NCI-H1048 (cell line): Measurements from ENCODE around the gene BTBD6.
"Not testable (repeated sequence)": the region's sequence is repeated elsewhere in the genome, so short reads cannot be mapped to it uniquely, and the experiment has no call there.

Experiments
- DNase-seq: peaks from one replicate; lab custom pipeline; 2025; lab: John Stamatoyannopoulos, UW

BTBD6 gene

DNA sequence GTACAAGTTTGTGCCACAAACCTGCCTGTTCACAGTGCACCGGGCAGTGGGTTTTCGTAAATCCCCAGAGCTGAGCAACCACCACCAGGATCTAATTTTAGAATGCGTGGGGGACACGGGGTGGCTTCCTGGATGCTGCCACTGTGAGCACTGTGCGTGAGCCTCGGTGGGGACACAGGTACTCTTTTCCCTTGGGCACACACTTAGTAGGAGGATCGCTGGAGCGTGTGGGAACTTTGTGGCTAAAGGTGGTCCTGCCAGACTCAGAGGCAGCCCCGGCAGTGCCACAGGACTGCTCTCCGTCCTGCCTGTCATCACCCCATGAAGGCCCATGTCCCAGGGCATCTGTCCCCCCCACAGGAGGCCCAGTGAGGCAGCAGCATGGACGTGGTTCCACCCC, 21.1 kb downstream of the BTBD6 start:
- no peak for DNase-seq

DNA sequence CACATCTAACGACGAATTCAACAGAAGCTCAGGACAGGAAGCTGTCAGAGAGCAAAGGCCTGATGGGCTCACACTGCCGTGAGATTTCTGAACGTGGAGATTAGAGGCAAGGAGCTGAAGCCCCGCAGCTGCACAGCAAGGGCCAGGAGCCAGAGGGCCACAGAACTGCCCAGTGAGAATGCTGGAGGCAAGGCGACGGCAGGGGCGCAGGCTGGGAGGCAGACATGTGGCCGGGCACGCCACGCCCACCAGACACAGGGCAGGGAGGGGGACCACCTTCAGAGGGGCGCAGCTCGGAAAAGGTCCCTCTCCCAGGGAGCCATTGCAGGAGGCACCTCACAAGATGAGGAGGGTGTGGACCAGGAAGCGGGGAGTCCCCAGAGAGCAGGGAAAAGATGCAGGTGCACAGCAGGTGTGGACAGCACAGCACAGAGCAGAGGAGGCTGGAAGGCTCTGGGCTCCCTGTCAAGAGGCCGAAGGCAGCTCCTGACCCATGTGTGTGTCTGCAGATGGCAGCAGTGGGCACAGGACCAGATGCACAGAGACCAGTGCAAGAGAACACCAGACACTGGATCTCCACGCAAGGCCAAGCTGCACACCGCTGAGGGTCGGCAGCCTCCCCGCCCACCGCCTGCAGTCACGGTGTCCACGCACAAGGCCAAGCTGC, 23.0 kb downstream of the BTBD6 start:
- no peak for DNase-seq

DNA sequence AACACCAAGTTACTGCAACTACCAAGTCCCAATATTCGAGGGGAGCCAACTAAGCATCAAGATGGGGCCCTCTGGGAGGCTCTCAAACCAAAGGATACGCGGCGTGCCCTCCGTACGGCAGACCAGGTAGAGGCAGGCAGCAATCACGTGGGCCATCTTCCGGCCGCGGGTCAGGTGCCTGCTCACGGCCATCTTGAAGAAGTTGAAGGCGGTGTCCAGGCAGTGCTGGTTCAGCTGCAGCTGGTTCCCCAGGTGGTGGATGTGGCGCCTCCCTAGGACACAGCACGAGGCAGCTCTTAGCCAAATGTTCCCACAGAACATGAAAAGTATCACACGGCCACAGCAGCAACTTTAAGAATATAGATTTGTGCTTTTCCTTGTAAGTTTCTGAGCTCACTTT, 24.3 kb downstream of the BTBD6 start:
- no peak for DNase-seq

DNA sequence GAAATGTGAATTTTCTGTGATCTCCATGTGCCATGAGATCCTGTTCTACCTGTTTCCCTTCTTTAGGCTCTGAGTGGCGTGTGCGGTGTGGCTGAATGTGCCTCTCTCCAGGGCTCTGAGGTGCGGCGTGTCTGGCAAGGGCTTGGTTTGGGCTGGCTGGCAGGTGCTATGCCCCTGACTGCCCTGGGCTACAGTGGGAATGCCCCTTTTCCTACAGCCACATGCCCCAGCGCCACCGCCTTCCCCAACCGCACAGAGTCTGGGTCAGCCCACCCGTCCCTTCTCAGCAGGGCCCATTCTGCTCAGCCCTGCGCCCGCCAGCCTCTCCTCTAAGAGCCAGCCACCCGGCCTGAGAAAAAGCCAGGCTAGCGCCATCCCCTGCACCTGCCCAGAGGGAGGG, 24.7 kb downstream of the BTBD6 start:
- DNase-seq: no peak

DNA sequence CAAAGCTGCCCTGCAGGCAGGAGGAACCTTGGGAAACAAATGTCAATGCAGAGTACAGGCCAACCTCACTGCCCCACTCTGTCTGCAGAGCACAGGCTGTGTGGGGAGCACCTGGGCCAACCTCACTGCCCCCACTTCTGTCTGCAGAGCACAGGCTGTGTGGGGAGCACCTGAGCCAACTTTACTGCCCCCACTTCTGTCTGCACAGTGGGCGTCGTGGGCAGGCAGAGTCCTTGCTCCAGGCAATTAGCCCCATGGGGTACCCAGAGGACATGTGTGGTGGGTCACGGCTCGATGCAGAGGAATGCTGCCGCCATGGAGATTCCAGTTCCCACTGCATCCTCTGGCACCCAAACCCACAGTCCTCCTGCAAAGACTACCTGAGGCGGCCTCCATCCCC, 26.3 kb downstream of the BTBD6 start:
- DNase-seq: no peak

DNA sequence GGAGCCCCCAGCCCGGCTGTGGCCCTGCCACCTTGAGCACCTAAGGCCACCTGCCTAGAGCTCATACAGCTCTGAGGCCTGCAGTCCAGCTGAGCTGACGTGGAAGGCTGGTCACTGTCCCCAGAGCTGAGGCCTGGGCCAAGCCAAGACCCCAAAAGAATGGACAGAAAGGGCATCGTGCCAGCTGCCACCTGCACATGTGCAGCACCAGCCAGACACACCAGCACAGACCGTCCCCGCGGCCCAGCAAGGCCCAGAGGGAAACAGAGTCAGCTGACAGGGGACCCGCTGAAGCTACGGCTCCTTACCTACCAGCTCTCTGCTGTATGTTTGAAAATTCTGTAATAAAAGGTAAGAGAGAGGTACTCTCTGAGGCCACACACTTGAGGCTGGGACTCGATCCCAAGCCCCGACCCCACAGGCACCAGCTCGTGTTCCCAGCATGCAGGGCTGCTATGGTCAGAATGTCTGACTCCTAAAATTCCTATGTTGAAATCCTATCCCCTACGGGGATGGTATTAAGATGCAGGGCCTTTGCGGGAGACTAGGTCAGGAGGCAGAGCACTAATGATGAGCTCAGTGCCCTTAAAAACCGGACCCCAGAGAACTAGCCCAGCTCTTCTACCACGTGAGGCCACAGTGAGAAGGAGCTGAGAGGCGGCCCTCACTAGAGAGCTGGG, 27.1 kb downstream of the BTBD6 start:
- no peak for DNase-seq

DNA sequence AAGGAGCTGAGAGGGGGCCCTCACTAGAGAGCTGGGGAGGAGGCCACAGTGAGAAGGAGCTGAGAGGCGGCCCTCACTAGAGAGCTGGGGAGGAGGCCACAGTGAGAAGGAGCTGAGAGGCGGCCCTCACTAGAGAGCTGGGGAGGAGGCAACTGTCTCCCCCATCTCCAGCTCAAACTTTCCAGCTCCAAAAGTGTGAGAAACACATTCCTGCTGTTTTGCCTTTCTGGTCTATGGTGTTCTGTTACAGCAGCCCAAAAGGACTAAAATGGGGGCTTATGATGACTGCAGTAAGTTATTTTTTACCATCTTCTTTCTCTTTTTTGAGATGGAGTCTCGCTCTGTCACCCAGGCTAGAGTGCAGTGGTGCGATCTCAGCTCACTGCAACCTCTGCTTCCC, 29.1 kb downstream of the BTBD6 start:
- not testable (repeated sequence) for DNase-seq

DNA sequence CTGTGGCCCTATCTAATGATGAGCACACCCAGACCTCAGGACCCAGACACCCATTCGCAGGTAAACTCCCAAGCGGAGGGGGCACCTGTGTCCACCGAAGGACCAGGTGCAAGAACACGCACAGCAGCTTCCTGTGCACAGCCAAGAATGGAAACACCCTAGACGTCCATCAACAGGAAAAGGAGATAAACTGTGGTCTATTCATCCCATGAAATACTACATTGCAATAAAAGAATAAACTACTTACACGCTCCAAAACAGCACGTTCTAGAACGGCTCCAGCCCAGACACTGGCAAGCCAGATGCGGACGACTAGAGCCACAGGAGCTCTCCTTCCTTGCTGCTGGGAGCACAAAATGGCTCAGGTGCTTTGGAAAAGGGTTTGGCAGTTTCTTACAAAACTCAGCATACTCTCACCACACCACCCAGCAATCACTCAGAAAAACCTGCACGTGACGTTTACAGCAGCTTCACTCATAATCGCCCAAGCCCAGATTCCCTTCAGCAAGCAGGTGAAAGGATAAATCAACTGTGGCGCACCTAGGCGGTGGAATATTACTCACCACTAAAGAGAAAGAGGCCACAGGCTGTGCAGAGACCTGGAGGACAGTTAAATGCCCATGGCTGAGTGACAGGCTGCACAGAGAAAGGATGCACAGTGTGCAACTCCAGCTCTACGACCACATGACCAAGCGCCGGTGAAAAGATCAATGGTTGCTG, 31.5 kb downstream of the BTBD6 start:
- DNase-seq: no peak

DNA sequence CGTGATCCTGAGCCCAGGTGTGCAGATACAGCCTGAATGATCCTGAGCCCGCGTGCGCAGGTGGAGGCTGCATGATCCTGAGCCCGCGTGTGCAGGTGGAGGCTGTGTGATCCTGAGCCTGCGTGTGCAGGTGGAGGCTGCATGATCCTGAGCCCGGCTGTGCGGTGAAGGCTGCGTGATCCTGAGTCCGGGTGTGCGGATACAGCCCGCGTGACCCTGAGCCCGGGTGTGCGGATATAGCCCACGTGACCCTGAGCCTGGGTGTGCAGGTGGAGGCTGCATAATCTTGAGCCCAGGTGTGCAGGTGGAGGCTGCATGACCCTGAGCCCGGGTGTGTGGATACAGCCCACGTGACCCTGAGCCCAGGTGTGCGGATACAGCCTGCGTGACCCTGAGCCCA, 32.2 kb downstream of the BTBD6 start:
- DNase-seq: no peak

DNA sequence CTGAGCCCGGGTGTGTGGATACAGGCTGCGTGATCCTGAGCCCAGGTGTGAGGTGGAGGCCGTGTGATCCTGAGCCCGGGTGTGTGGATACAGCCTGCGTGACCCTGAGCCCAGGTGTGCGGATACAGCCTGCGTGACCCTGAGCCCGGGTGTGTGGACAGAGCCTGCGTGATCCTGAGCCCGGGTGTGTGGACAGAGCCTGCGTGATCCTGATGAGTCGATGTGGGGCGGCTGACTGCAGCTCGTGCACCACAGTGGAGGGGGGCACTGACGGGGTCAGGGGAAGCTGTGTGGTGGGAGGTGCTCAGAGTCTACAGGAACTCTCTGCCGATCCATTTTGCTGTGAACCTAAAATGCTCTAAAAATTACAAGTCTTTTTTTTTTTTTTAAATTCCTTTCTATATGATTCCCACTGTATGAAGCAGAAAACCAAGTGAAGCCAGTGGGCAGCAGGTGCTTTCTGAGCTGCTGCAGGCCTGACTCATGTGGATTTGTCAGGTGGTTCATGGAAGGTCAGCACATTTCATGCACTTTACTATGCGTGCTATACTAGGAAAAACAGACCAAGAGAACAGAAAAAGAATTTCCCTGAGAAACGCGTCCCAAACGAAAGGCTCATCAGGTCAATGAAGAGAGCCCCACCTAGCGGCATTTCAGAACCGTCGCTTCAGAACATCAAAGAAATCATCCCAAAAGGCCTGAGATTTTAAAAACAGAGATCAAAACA, 33.2 kb downstream of the BTBD6 start:
- DNase-seq: no peak

DNA sequence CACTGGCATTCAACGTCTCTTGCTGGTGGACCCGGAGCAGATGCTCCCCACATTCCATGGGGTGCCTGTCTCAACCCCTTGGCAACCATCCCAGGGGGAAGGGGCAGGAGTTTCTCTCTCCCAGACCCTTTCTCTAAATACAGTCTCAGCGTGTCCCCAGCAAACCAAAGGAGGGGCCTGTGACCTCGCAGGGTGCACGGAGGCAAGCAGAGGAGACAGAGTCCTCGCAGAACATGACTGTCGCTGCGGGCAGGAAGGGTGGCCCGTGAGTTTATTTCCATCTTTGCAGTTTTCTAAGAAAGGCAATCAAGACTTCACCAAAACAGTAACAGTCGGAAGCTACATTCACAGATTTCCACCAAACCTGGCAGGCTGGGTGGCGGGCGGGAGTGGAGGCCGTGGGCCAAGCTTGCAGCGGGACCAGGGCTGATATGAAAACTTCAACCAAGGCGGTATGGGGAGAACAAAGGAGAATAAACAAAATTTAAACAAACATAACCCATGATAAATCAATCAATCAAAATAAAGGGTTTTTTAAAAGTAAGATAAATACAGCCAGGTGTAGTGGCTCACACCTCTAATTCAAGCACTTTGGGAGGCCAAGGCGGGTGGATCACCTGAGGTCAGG, 33.9 kb downstream of the BTBD6 start:
- DNase-seq: no peak

DNA sequence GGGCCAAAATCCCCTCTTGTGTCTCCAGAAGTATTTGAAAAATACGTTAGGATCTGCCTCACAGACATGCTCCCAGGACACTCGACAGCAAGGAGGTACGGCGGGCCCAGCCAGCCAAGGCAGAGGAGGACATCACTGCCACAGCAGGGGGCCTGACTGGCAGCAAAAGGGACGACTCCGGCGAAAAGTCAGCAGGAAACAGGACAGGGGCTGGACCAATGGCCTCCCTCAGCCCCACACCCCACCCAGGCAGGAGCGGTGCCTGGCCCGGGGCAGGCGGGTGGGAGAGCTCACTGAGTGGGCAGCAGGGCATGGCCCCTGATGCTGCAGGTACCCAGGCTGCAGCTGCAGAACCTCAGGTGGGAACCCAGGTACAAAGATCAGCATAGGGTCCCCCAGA, 34.7 kb downstream of the BTBD6 start:
- no peak for DNase-seq

DNA sequence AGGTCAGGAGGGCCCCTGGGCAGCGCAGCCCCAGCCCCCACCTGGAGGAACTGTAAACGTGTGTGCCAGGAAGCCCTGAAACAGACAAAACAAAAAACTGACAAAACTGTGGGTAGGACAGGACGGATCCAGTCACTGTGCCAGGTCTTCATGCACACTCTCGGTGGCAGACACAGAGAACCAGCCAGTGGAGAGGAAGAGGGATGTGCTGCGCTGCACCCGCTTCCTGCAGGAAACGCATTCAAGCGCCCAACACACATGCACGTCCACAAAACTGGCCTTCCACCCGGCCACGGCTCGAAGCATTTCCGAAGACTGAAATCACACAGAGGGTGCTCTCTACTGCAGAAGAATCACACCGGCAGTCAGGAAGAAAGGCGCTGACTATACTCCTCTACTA, 35.6 kb downstream of the BTBD6 start:
- no peak for DNase-seq

DNA sequence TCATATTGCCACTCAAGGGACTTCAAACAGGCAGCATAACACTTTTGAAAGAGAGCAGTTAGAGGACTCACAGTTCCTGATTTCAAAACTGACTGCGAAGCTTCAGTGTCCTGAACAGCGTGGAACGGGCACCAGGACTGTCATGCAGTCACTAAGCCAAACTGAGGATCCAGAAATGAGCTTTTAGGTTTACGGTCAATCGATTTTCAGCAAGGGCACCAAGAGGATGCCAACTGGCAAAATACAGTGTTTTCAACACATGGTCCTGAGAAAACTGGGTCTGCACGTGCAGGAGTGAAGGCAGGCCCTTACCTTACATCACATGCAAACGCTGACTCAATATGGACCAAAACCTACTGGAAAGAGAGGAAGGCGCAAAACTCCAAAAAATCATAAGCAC, 36.8 kb downstream of the BTBD6 start:
- no peak for DNase-seq

DNA sequence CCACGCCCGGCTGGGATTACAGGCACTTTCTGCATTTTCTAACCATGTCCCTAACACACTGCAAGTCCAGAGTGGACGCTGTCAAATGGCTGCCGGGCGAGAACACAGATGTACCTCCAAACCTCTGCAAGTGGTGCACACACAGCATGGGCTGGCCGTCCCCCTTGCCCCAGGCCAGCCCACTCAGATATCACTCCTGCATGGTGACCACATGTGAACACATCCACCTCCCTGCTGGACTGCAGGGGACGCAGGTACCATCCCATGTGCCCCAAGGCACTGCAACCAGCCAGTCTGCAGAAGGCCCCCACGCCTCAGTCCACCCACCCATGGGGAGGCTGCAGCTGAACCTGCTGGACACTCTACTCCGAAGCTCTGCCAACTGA, 38.4 kb downstream of the BTBD6 start:
- DNase-seq: no peak

DNA sequence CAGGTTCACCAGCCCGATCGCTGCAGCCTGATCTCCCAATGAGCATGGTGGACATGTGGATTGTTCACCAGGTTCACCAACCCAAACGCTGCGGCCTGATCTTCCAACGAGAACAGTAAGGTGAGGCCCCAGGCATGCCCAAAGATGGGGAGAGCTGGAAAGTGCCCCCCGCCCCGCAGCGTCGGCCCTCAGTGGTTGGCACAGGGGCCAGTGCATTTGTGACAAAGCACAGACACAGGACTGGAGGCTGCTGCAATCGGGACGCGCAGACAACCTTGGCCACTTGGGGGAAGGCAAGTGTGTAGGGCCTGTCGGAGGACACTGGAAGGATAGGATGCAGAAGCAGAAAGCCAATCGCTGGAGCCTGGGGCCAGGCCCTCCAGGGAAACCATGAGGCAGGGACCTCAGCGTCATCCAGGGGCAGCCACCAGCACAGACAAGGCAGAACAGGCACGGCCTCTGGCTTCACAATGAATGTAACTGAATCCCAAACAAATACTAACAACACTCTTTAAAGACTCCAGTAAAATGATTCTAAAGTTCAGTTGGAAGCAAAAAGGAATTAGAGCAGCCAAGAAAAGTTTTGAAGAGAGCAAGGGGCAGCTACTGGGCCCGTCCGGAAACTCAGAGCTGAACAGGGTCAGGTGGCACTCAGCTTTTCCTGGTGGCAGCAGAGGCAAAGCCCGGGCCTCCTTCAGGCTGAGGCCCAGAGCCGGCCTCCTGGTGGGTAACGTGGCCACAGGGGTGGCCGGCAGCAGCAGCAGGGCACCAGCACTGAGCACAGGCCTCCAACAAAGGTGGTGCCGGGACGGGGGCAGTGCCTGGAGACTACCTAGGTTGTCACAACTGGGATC, 39.1 kb downstream of the BTBD6 start:
- DNase-seq: no peak

DNA sequence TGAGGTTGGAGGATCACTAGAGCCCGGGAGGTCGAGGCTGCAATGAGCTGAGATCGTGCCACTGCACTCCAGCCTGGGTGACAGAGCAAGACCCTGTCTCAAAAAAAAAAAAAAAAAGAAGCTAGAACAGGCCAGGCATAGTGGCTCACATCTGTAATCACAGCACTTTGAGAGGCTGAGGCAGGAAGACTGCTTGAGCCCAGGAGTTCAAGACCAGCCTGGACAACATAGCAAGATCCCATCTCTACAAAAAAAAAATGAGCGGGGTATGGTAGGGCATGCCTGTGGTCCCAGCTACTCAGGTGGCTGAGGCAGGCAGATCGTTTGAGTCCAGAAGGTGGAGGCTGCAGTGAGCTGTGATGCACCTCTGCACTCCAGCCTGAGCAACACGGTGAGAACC, 40.6 kb downstream of the BTBD6 start:
- not testable (repeated sequence) for DNase-seq

DNA sequence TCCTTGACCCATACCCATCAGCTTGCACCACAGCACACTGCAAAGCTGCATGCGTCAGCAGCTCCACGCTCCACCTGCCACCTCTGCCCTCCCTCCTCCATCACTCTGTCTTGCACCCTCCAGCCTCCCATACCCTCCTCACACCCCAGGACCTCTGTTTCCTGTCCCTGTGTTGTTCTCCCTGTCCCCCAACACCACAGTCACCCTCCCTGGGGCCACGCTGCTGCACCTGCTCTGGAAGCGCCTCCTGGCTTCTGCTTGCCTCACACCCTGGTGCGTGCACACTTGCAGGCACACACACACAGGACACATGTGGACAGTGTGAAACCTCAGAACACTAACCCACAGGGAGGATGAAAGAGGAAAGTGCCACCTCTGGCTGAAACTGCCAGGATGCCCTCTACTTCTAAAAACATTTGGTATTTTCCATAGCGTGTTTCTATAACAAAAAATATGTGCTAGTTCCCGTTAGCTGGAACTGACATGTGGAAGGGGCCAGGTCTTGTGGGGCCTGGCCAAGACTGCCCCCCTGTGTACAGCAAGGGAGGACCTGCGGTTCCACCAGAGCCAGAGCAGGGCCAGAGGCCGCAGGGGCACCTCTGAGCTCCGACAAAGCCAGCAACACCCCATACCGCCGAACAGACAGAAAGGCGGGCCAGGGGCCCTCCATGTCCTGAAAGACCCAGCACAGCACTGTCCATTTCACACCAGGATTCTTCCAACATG, 42.5 kb downstream of the BTBD6 start:
- no peak for DNase-seq

DNA sequence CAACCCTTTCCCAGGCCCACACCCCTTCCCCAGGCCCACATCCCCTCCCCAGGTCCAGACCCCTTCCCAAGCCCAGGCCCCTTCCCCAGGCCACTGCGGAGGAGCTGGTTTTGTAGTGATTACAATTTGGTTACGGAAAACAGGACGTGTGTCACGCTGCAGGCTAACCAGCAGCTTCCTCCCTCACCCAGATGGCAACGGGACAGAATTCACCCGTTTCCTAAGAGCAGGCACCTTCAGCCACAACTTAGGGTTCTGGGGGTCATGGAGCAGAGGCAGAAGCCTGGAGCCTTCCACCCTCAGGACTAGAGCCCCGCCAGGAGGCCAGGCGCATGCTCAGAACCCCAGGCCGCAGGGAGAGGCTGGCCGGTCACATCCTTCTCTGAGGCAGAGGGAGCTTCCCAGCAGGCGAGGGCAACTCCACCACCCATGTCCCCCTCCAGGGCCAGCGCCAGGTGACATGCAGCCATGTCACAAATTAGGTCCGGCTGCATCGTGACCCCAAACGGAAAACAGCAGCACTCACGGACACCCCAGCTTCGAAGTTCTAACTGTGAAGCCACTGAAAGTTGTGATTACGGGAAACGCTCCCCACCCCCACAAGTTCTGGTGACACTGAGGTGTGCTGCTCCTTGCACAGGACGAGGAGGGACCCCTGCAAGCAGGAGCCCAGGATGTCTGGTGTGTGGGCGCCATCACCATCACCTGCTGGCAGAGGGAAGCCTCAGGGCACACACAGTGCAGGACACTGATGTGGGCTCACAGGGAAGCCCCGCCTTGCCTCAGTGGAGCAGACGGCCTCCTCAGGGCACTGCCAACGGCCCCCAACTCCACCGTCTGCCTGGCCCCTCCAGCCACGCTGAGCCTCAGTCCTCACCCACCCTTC, 44.7 kb downstream of the BTBD6 start:
- DNase-seq: no peak

DNA sequence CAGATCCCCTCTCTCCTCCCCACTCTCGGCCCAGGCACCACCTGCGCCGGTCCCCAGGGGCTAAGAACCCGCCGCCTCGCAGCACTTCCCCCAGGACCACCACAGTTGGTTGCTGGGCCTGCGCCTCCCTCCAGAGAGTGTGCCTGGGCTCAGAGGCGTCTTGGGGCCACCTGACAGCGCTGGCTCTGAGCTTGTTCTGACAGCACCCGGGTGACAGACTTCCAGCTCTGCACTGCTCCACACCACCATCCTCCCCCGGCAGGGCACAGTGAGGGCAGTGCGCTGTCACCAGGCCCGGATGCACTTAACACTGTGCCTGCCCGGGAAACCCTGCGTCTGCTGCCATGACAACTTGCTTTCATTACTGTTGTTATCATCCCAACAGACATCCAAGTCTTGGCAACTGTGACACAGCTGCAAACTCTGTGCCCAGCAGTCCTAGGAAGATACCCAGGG, 45.8 kb downstream of the BTBD6 start:
- DNase-seq: no peak
